ENCODE measurements around the gene P2RY6. TPM values are rescaled to one million over a fixed set of nuclear protein-coding genes. Genes with fewer than 3 reads are reported as not detected.

Gene P2RY6
- polyA plus RNA-seq, 1 donor (not counting 4 experiments of a cell fraction or from before 2014, with no cell fraction given): 0.04 TPM

GRCh38 chr11:73324665-73325035 is 52.5 kb downstream of the P2RY6 start:
- no peak for FAIRE-seq
- Histone ChIP-seq H3K27me3 (ENCODE audit: control insufficient read depth, extremely low read depth, insufficient read depth, low read length) (no peaks in the 10 kb centered on the region), H3K4me3 (ENCODE audit: control insufficient read depth in 2 of 3, extremely low read depth in 1 of 3, insufficient read depth in 2 of 3, low read depth in 1 of 3, low read length in 3 of 3) (no peak overlapping the region), H3K79me2 (ENCODE audit: control insufficient read depth, insufficient read depth, low read length) (no peaks in the 10 kb centered on the region), H2AFZ (ENCODE audit: control insufficient read depth, low read length) (no peak overlapping the region), H3K9me3 (ENCODE audit: control insufficient read depth, low read depth, low read length) (no peaks in the 10 kb centered on the region), H3K36me3 (ENCODE audit: control insufficient read depth in 2 of 2, extremely low read depth in 1 of 2, insufficient read depth in 2 of 2, low read length in 2 of 2) (no peaks in the 10 kb centered on the region), H3K9me1 (ENCODE audit: control insufficient read depth, extremely low read depth, insufficient read depth, low read length) (no peaks in the 10 kb centered on the region), H3K27ac (ENCODE audit: control insufficient read depth, insufficient read depth, low read length) (no peak overlapping the region), H3K4me1 (ENCODE audit: control insufficient read depth, extremely low read depth, insufficient read depth, low read length) (peaks cover 6% of the 10 kb centered on the region), H4K20me1 (ENCODE audit: control insufficient read depth, extremely low read depth, insufficient read depth, low read length) (peaks cover 2% of the 10 kb centered on the region), H3K4me2 (ENCODE audit: control insufficient read depth, extremely low read depth, insufficient read depth, low read depth, low read length) (no peak overlapping the region), H3K9ac (ENCODE audit: control insufficient read depth, extremely low read depth, insufficient read depth, low read length) (no peak overlapping the region)
- no peak for TF ChIP-seq EZH2 (IDR thresholded peaks at IDR 0.05; ENCODE audit: low read length)
- TF ChIP-seq, protein P1, sequence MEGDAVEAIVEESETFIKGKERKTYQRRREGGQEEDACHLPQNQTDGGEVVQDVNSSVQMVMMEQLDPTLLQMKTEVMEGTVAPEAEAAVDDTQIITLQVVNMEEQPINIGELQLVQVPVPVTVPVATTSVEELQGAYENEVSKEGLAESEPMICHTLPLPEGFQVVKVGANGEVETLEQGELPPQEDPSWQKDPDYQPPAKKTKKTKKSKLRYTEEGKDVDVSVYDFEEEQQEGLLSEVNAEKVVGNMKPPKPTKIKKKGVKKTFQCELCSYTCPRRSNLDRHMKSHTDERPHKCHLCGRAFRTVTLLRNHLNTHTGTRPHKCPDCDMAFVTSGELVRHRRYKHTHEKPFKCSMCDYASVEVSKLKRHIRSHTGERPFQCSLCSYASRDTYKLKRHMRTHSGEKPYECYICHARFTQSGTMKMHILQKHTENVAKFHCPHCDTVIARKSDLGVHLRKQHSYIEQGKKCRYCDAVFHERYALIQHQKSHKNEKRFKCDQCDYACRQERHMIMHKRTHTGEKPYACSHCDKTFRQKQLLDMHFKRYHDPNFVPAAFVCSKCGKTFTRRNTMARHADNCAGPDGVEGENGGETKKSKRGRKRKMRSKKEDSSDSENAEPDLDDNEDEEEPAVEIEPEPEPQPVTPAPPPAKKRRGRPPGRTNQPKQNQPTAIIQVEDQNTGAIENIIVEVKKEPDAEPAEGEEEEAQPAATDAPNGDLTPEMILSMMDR (optimal IDR thresholded peaks at IDR 0.05 in 1 of 3, IDR thresholded peaks at IDR 0.05 in 1 of 3, conservative IDR thresholded peaks at IDR 0.05 in 1 of 3; ENCODE audit: extremely low read depth in 1 of 3, insufficient read depth in 2 of 3, low read length in 3 of 3): no peak
- DNase-seq (ENCODE audit: low read depth, low spot score): no peak
- dilution Hi-C loops (cut with MboI; ENCODE audit: extremely low pct_ligation_motif_present, low sequenced_read_pairs): no loop called here

- FAIRE-seq (no peak), DNase-seq (ENCODE audit: low read depth, low spot score) (no peak)
- Histone ChIP-seq H3K9me1 (ENCODE audit: control insufficient read depth, extremely low read depth, insufficient read depth, low read length) (no peaks in the 10 kb centered on the region), H2AFZ (ENCODE audit: control insufficient read depth, low read length) (no peak overlapping the region), H3K4me1 (ENCODE audit: control insufficient read depth, extremely low read depth, insufficient read depth, low read length) (peaks cover 6% of the 10 kb centered on the region), H3K27ac (ENCODE audit: control insufficient read depth, insufficient read depth, low read length) (no peak overlapping the region), H4K20me1 (ENCODE audit: control insufficient read depth, extremely low read depth, insufficient read depth, low read length) (peaks cover 2% of the 10 kb centered on the region), H3K79me2 (ENCODE audit: control insufficient read depth, insufficient read depth, low read length) (no peaks in the 10 kb centered on the region), H3K36me3 (ENCODE audit: control insufficient read depth in 2 of 2, extremely low read depth in 1 of 2, insufficient read depth in 2 of 2, low read length in 2 of 2) (no peaks in the 10 kb centered on the region), H3K9me3 (ENCODE audit: control insufficient read depth, low read depth, low read length) (no peaks in the 10 kb centered on the region), H3K9ac (ENCODE audit: control insufficient read depth, extremely low read depth, insufficient read depth, low read length) (no peak overlapping the region), H3K4me2 (ENCODE audit: control insufficient read depth, extremely low read depth, insufficient read depth, low read depth, low read length) (no peak overlapping the region), H3K4me3 (ENCODE audit: control insufficient read depth in 2 of 3, extremely low read depth in 1 of 3, insufficient read depth in 2 of 3, low read depth in 1 of 3, low read length in 3 of 3) (no peak overlapping the region), H3K27me3 (ENCODE audit: control insufficient read depth, extremely low read depth, insufficient read depth, low read length) (no peaks in the 10 kb centered on the region)
- dilution Hi-C loops (cut with MboI; ENCODE audit: extremely low pct_ligation_motif_present, low sequenced_read_pairs): no loop called here
- no peak for TF ChIP-seq EZH2 (IDR thresholded peaks at IDR 0.05; ENCODE audit: low read length)
- TF ChIP-seq, protein P1 (optimal IDR thresholded peaks at IDR 0.05 in 1 of 3, IDR thresholded peaks at IDR 0.05 in 1 of 3, conservative IDR thresholded peaks at IDR 0.05 in 1 of 3; ENCODE audit: extremely low read depth in 1 of 3, insufficient read depth in 2 of 3, low read length in 3 of 3): no peak
These were observed 53.2 kb downstream of the P2RY6 start for GRCh38 chr11:73325036-73325981.

Data from keratinocyte (primary cell).